A549 (cell line): ENCODE results near the gene BLMH. TPM values are rescaled to one million over a fixed set of nuclear protein-coding genes. Genes with fewer than 3 reads are reported as not detected.

Experiments
- ATAC-seq, 2 experiments: fragments of 200-7000 bp in 1 of 2; fragments of >200 bp in 1 of 2; cut with Nextera tagmentation in 1 of 2; cut with Tn5 transposase in 1 of 2; 3 replicates each; pipeline versions ENCODE4 v1.8.0 to v1.9.1; 2018 to 2020; ENCODE audit warnings: mild to moderate bottlenecking in 1 of 2, moderate library complexity in 1 of 2
- CTCF ChIA-PET: fragments of 300-600 bp; sonication (Branson Sonifier 250); formaldehyde crosslinking; extraction: SDS; loops from one replicate; lab custom pipeline; 2021; ENCODE audit warnings: antibody characterized with exemption, inconsistent platforms; lab: Yijun Ruan, JAX
- POLR2A ChIA-PET: fragments of 350-600 bp; formaldehyde crosslinking; extraction: SDS; loops from one replicate; lab custom pipeline; 2021; ENCODE audit warnings: antibody characterized with exemption, inconsistent platforms; lab: Yijun Ruan, JAX
- DNase-seq, 2 experiments: peaks; one replicate each; pipeline versions ENCODE4 v3.0.0 to v3.0.0-alpha.2; 2011 to 2016; ENCODE audit warnings: low read depth in 1 of 2, low spot score in 1 of 2
- FAIRE-seq: peaks from 2 replicates; lab custom pipeline; 2011; peaks lifted over from hg19 to GRCh38; lab: Jason Lieb, UNC
- H3K27ac ChIP-seq, 2 experiments: fragments of >200 bp; sonication (Bioruptor Twin); formaldehyde crosslinking; 3 replicates each; pipeline ENCODE4 v1.5.1; 2016 to 2017
- H3K4me1 ChIP-seq: fragments of >200 bp; sonication (Bioruptor Twin); formaldehyde crosslinking; 3 replicates; pipeline ENCODE4 v1.6.1; 2016
- H3K4me2 ChIP-seq: fragments of >200 bp; sonication (Bioruptor Twin); formaldehyde crosslinking; 3 replicates; pipeline ENCODE4 v1.6.1; 2016
- H3K4me3 ChIP-seq: fragments of >200 bp; sonication (Bioruptor Twin); formaldehyde crosslinking; 3 replicates; pipeline ENCODE4 v1.5.1; 2016
- H3K9me3 ChIP-seq: fragments of >200 bp; sonication (Bioruptor Twin); formaldehyde crosslinking; 3 replicates; pipeline ENCODE4 v1.6.1; 2016
- BHLHE40 ChIP-seq: IDR thresholded peaks from 2 replicates; pipeline ENCODE4 v1.6.1; 2012; ENCODE audit warnings: low read depth, low read length, inconsistent platforms
- CBX2 ChIP-seq: fragments of 200-600 bp; sonication (generic); IDR thresholded peaks from 2 replicates; pipeline ENCODE4 v1.6.1; 2016; ENCODE audit warnings: low read depth, mild to moderate bottlenecking, borderline replicate concordance
- CHD2 ChIP-seq: fragments of 150-350 bp; IDR thresholded peaks from 2 replicates; pipeline ENCODE4 v1.6.1; 2014; ENCODE audit warnings: low read length; ENCODE audit not compliant: partially characterized antibody
- EHMT2 ChIP-seq: fragments of 200-600 bp; sonication (generic); IDR thresholded peaks from 2 replicates; pipeline ENCODE4 v1.6.1; 2016; ENCODE audit warnings: antibody characterized with exemption, low read depth, mild to moderate bottlenecking, moderate library complexity
- EP300 ChIP-seq, 2 experiments: fragments of >200 bp; sonication (Bioruptor Twin); formaldehyde crosslinking; IDR thresholded peaks; 2 replicates in 1 of 2; 3 replicates in 1 of 2; pipeline ENCODE4 v1.6.1; 2016 to 2017
- FOSB ChIP-seq: fragments of 250-450 bp; sonication (Bioruptor Pico); IDR thresholded peaks from 2 replicates; pipeline ENCODE4 v1.5.0; 2020; ENCODE audit warnings: mild to moderate bottlenecking, moderate library complexity
- GATA3 ChIP-seq: IDR thresholded peaks from 2 replicates; pipeline ENCODE4 v1.6.1; 2012; ENCODE audit warnings: borderline replicate concordance
- HDAC2 ChIP-seq: fragments of 200-600 bp; sonication (generic); IDR thresholded peaks from 2 replicates; pipeline ENCODE4 v1.6.1; 2016
- HEYL ChIP-seq: fragments of 250-450 bp; sonication (Bioruptor Pico); IDR thresholded peaks from 2 replicates; pipeline ENCODE4 v1.8.0; 2021; ENCODE audit warnings: mild to moderate bottlenecking, moderate library complexity
- HOXB5 ChIP-seq: fragments of 250-450 bp; sonication (Bioruptor Pico); IDR thresholded peaks from 2 replicates; pipeline ENCODE4 v1.5.0; 2020; ENCODE audit warnings: mild to moderate bottlenecking, moderate library complexity
- JUN ChIP-seq, 2 experiments: fragments of >200 bp; sonication (Bioruptor Twin); formaldehyde crosslinking; IDR thresholded peaks; 2 replicates in 1 of 2; 3 replicates in 1 of 2; pipeline ENCODE4 v1.6.1; 2016 to 2017
- JUNB ChIP-seq: fragments of >200 bp; sonication (Bioruptor Twin); formaldehyde crosslinking; IDR thresholded peaks from 2 replicates; pipeline ENCODE4 v1.6.1; 2016
- KDM1A ChIP-seq: fragments of 200-600 bp; sonication (generic); IDR thresholded peaks from 2 replicates; pipeline ENCODE4 v1.6.1; 2016; ENCODE audit warnings: low read depth, mild to moderate bottlenecking
- KDM5A ChIP-seq: fragments of 200-600 bp; sonication (generic); IDR thresholded peaks from 2 replicates; pipeline ENCODE4 v1.6.1; 2016; ENCODE audit warnings: antibody characterized with exemption, mild to moderate bottlenecking
- MAFK ChIP-seq: fragments of 450-650 bp; IDR thresholded peaks from 2 replicates; pipeline ENCODE4 v1.6.1; 2014; ENCODE audit not compliant: partially characterized antibody
- MAZ ChIP-seq: fragments of 150-350 bp; IDR thresholded peaks from 2 replicates; pipeline ENCODE4 v1.6.1; 2014; ENCODE audit warnings: antibody characterized with exemption, low read depth, low read length, borderline replicate concordance
- MYC ChIP-seq: IDR thresholded peaks from 2 replicates; pipeline ENCODE4 v1.6.1; 2012; ENCODE audit warnings: mild to moderate bottlenecking, inconsistent platforms, low read length, improper control_type of control experiment, borderline replicate concordance
- NFE2L2 ChIP-seq: fragments of 150-350 bp; conservative IDR thresholded peaks from 2 replicates; pipeline ENCODE4 v1.6.1; 2014; ENCODE audit warnings: low read length
- NPAS2 ChIP-seq: fragments of 250-450 bp; sonication (Bioruptor Pico); IDR thresholded peaks from 2 replicates; pipeline ENCODE4 v1.8.0; 2022; ENCODE audit warnings: mild to moderate bottlenecking, moderate library complexity, borderline replicate concordance
- POLR2A ChIP-seq: IDR thresholded peaks from 2 replicates; pipeline ENCODE4 v1.6.1; 2012; ENCODE audit warnings: mild to moderate bottlenecking, low read length
- RAD21 ChIP-seq, 2 experiments: fragments of >200 bp in 1 of 2; sonication (Bioruptor Twin) in 1 of 2; formaldehyde crosslinking in 1 of 2; IDR thresholded peaks in 1 of 2; conservative IDR thresholded peaks in 1 of 2; 2 replicates in 1 of 2; 3 replicates in 1 of 2; pipeline ENCODE4 v1.6.1; 2012 to 2018; ENCODE audit warnings: inconsistent platforms in 1 of 2
- RFX5 ChIP-seq: fragments of 450-650 bp; IDR thresholded peaks from 2 replicates; pipeline ENCODE4 v1.7.1; 2014; ENCODE audit warnings: antibody characterized with exemption, mild to moderate bottlenecking, moderate library complexity
- RNF2 ChIP-seq: fragments of 200-600 bp; sonication (generic); IDR thresholded peaks from 2 replicates; pipeline ENCODE4 v1.6.1; 2016; ENCODE audit warnings: low read depth, mild to moderate bottlenecking, antibody characterized with exemption, moderate library complexity, borderline replicate concordance
- TFCP2L1 ChIP-seq: fragments of 250-450 bp; sonication (Bioruptor Pico); IDR thresholded peaks from 2 replicates; pipeline ENCODE4 v1.5.0; 2021; ENCODE audit warnings: mild to moderate bottlenecking
- ZC3H11A ChIP-seq: fragments of 450-650 bp; IDR thresholded peaks from 2 replicates; pipeline ENCODE4 v1.6.1; 2014; ENCODE audit warnings: antibody characterized with exemption, mild to moderate bottlenecking
- ZFP36 ChIP-seq: fragments of 450-650 bp; IDR thresholded peaks from 2 replicates; pipeline ENCODE4 v1.6.1; 2014; ENCODE audit warnings: borderline replicate concordance; ENCODE audit not compliant: partially characterized antibody
- ZNF302 ChIP-seq: fragments of 250-450 bp; sonication (Bioruptor Pico); IDR thresholded peaks from 2 replicates; pipeline ENCODE4 v1.9.0; 2021; ENCODE audit warnings: inconsistent platforms, mild to moderate bottlenecking, moderate library complexity
- WGBS: methylation state at CpG from one replicate; pipeline ENCODE4 v1.1.6; 2017; ENCODE audit errors: missing lambda C conversion rate; 5-methylcytosine and 5-hydroxymethylcytosine counted together
- polyA plus RNA-seq, 4 experiments: library from polyadenylated mRNA; depleted of rRNA in 3 of 4; stranded (reverse); fragments of >200 nt; fragmentation: RNase III in 1 of 4; extraction: RNeasy Plus Mini Kit Qiagen cat#74134 plus additional on column Dnase treatment in 1 of 4; gene quantifications; 2 replicates in 3 of 4; 3 replicates in 1 of 4; pipeline ENCODE4 v1.2.3, GENCODE V29; 2011 to 2017
- TF ChIP-seq, protein P1 (sequence below): fragments of 250-450 bp; sonication (Bioruptor Pico); IDR thresholded peaks from 2 replicates; pipeline ENCODE4 v1.5.0; 2021; ENCODE audit warnings: mild to moderate bottlenecking, moderate library complexity, borderline replicate concordance
- TF ChIP-seq, protein P2 (sequence below): fragments of >200 bp; sonication (Bioruptor Twin); formaldehyde crosslinking; IDR thresholded peaks from 3 replicates; pipeline ENCODE4 v1.5.1; 2016
- TF ChIP-seq, protein P3 (sequence below): IDR thresholded peaks from 2 replicates; pipeline ENCODE4 v1.6.1; 2012
- TF ChIP-seq, protein P4 (sequence below): IDR thresholded peaks from 2 replicates; pipeline ENCODE4 v1.6.1; 2012

Gene BLMH
- polyA plus RNA-seq, 2 of the 4 experiments (the other 2 are of a cell fraction) = 38.5 to 66.4 TPM

DNA sequence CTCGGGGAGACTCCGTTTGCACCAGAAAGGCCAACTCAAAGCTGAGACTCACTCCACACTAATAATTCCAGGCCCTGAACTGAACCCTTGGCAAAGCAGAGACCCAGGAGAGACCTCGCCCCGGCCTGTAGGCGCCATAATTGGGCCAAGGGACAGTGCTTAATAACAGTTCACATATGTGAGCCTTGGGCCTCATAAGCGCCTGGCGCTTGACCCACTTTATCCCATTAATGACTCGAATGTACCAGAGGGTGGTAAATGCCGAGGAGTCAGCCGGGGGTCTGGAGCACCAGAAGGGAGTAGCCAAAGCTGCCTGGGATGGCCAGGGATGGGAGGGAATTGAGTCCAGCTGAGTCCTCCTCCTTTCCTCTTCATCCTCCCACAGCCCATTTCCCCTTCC lies 80.8 kb downstream of the BLMH start:
- H3K27ac ChIP-seq = no peak overlapping the region
- H3K9me3 ChIP-seq = no peaks in the 10 kb centered on the region
- H3K4me3 ChIP-seq = no peak overlapping the region
- ATAC-seq (no peak), FAIRE-seq (no peak), DNase-seq (no peak)
- POLR2A ChIA-PET = interaction anchor here (0.6 kb wide), 1 partner anchor 10 kb away, joined by 5 read pairs; no protein-coding TSS in a partner anchor
- no peaks in the 10 kb centered on the region for H3K4me1 ChIP-seq
- TF ChIP-seq CBX2 (no peak), POLR2A (no peak), CHD2 (no peak), TFCP2L1 (CRISPR knock-in tag) (no peak), HOXB5 (CRISPR knock-in tag) (no peak)
- H3K4me2 ChIP-seq = no peak overlapping the region
- WGBS = 73% methylated on average over 10 of the region's 10 CpGs
- CTCF ChIA-PET = interaction anchor here (1.8 kb wide), 1 partner anchor 17 kb away, joined by 4 read pairs; no protein-coding TSS in a partner anchor

DNA sequence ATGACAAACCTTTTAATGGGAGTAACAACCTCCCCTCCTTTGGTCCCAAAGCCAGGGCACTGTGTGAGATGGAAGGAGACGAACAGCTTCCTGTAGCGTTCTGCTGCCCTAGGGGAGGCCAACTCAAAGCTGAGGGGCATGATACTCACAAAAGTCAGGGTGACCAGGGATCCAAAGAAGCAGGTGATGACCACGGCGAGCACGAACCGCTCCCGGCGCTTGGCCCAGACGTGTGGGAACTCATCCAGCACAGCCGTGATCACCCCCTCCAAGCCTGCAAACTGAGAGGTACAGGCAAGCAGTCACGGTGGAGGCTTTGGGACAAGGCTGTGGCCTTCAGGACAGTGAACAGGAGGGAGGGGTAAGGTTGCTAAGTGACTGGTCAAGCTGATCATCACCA lies 81.4 kb downstream of the BLMH start:
- ATAC-seq (no peak; a peak in 1 of 6 replicates), FAIRE-seq (no peak), DNase-seq (no peak)
- Histone ChIP-seq H3K4me2 (no peak overlapping the region), H3K27ac (no peak overlapping the region), H3K4me3 (no peak overlapping the region), H3K9me3 (no peaks in the 10 kb centered on the region), H3K4me1 (no peaks in the 10 kb centered on the region)
- TF ChIP-seq BHLHE40 (no peak), JUN (IDR thresholded peaks at IDR 0.05) (no peak), NFE2L2 (no peak), HDAC2 (no peak), NPAS2 (CRISPR knock-in tag) (no peak), HOXB5 (CRISPR knock-in tag) (no peak), HEYL (CRISPR knock-in tag) (no peak), MAZ (no peak), RFX5 (no peak), KDM1A (no peak), RAD21 (conservative IDR thresholded peaks at IDR 0.05 in 1 of 2, IDR thresholded peaks at IDR 0.05 in 1 of 2) (no peak), MYC (no peak), FOSB (CRISPR knock-in tag) (no peak), MAFK (no peak), TFCP2L1 (CRISPR knock-in tag) (no peak), JUNB (no peak), EHMT2 (no peak)
- TF ChIP-seq, protein P1, sequence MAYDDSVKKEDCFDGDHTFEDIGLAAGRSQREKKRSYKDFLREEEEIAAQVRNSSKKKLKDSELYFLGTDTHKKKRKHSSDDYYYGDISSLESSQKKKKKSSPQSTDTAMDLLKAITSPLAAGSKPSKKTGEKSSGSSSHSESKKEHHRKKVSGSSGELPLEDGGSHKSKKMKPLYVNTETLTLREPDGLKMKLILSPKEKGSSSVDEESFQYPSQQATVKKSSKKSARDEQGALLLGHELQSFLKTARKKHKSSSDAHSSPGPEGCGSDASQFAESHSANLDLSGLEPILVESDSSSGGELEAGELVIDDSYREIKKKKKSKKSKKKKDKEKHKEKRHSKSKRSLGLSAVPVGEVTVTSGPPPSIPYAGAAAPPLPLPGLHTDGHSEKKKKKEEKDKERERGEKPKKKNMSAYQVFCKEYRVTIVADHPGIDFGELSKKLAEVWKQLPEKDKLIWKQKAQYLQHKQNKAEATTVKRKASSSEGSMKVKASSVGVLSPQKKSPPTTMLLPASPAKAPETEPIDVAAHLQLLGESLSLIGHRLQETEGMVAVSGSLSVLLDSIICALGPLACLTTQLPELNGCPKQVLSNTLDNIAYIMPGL = no peak
- TF ChIP-seq, protein P2, sequence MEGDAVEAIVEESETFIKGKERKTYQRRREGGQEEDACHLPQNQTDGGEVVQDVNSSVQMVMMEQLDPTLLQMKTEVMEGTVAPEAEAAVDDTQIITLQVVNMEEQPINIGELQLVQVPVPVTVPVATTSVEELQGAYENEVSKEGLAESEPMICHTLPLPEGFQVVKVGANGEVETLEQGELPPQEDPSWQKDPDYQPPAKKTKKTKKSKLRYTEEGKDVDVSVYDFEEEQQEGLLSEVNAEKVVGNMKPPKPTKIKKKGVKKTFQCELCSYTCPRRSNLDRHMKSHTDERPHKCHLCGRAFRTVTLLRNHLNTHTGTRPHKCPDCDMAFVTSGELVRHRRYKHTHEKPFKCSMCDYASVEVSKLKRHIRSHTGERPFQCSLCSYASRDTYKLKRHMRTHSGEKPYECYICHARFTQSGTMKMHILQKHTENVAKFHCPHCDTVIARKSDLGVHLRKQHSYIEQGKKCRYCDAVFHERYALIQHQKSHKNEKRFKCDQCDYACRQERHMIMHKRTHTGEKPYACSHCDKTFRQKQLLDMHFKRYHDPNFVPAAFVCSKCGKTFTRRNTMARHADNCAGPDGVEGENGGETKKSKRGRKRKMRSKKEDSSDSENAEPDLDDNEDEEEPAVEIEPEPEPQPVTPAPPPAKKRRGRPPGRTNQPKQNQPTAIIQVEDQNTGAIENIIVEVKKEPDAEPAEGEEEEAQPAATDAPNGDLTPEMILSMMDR = no peak
- POLR2A ChIA-PET = interaction anchor here (0.6 kb wide), 1 partner anchor 10 kb away, joined by 5 read pairs; no protein-coding TSS in a partner anchor
- CTCF ChIA-PET = interaction anchor here (0.6 to 1.8 kb wide), 3 partner anchors 16 to 1363 kb away, joined by 4 to 5 read pairs (median 4); no protein-coding TSS in a partner anchor
- WGBS = 65% methylated on average over 11 of the region's 11 CpGs

DNA sequence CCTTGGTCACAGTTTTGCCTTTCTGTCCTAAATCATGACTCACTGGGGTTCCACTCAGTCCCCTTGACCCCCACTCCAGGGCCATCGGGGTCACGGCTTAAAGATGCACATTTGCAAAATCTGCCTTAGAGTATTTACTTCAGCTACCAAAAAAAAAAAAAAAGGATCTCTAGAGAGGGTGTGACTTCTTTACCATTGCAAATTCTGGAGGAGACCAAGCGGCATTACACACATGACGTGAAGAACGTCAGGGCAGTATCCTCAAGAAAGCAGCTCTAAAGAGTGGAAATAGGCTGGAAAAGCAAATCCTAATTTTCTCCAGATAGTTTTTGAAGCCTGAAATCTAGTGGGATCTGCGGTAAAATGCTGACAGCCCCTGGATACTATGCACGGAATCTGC lies 81.8 kb downstream of the BLMH start:
- no peak for FAIRE-seq
- no peak for ATAC-seq
- DNase-seq = no peak
- H3K9me3 ChIP-seq = no peaks in the 10 kb centered on the region
- POLR2A ChIA-PET = no interaction called here
- 84% methylated on average over 7 of the region's 7 CpGs for WGBS
- no peak overlapping the region for H3K27ac ChIP-seq
- no peak overlapping the region for H3K4me2 ChIP-seq
- no peaks in the 10 kb centered on the region for H3K4me1 ChIP-seq
- CTCF ChIA-PET = interaction anchor here (0.6 to 1.8 kb wide), 4 partner anchors 8 to 1363 kb away, joined by 3 to 5 read pairs (median 4); no protein-coding TSS in a partner anchor
- H3K4me3 ChIP-seq = no peak overlapping the region
- TF ChIP-seq EP300 (IDR thresholded peaks at IDR 0.05) = no peak
- TF ChIP-seq MAZ = no peak
- TF ChIP-seq KDM5A = no peak
- TF ChIP-seq ZFP36 = no peak
- no peak for TF ChIP-seq NFE2L2
- no peak for TF ChIP-seq FOSB (CRISPR knock-in tag)
- no peak for TF ChIP-seq MYC
- TF ChIP-seq GATA3 = no peak
- TF ChIP-seq, protein P3, sequence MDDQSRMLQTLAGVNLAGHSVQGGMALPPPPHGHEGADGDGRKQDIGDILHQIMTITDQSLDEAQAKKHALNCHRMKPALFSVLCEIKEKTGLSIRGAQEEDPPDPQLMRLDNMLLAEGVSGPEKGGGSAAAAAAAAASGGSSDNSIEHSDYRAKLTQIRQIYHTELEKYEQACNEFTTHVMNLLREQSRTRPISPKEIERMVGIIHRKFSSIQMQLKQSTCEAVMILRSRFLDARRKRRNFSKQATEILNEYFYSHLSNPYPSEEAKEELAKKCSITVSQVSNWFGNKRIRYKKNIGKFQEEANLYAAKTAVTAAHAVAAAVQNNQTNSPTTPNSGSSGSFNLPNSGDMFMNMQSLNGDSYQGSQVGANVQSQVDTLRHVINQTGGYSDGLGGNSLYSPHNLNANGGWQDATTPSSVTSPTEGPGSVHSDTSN = no peak
- no peak for TF ChIP-seq NPAS2 (CRISPR knock-in tag)
- no peak for TF ChIP-seq JUNB
- no peak for TF ChIP-seq CBX2
- TF ChIP-seq ZC3H11A = no peak
- no peak for TF ChIP-seq EHMT2
- no peak for TF ChIP-seq MAFK
- no peak for TF ChIP-seq RNF2
- TF ChIP-seq ZNF302 (CRISPR knock-in tag) = no peak
- TF ChIP-seq, protein P4, sequence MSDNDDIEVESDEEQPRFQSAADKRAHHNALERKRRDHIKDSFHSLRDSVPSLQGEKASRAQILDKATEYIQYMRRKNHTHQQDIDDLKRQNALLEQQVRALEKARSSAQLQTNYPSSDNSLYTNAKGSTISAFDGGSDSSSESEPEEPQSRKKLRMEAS = no peak
